ENCODE results near the gene GIGYF2. TPM values are rescaled to one million over a fixed set of nuclear protein-coding genes. Genes with fewer than 3 reads are reported as not detected.

Gene GIGYF2
- total RNA-seq, 6 donors from 2014 or later: 54.7 to 127 (median 70.8) TPM

DNA sequence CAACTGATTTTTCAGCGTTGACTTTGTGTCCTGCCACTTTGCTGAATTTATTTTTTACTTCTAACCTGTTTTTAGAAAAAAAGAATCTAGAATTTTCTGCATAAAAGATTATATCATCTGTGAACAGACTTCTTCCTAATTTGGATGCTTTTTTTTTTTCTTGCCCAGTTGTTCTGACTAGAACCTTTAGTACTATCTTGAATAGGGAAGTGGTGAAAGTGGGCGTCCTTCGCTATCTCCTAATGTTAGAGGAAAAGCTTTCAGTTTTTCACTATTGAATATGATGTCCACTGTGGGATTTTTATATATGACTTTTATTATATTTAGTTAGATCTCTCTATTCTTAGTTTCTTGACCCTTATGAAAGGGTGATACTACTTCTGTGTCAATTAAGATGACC is 105.0 kb downstream of the GIGYF2 start:
- H3K27ac ChIP-seq: no peak overlapping the region
- WGBS, 2 donors: 86 to 94% methylated on average over 3 of the region's 3 CpGs
- TF ChIP-seq, protein P1, sequence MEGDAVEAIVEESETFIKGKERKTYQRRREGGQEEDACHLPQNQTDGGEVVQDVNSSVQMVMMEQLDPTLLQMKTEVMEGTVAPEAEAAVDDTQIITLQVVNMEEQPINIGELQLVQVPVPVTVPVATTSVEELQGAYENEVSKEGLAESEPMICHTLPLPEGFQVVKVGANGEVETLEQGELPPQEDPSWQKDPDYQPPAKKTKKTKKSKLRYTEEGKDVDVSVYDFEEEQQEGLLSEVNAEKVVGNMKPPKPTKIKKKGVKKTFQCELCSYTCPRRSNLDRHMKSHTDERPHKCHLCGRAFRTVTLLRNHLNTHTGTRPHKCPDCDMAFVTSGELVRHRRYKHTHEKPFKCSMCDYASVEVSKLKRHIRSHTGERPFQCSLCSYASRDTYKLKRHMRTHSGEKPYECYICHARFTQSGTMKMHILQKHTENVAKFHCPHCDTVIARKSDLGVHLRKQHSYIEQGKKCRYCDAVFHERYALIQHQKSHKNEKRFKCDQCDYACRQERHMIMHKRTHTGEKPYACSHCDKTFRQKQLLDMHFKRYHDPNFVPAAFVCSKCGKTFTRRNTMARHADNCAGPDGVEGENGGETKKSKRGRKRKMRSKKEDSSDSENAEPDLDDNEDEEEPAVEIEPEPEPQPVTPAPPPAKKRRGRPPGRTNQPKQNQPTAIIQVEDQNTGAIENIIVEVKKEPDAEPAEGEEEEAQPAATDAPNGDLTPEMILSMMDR (IDR thresholded peaks at IDR 0.05): no peak
- no peak for TF ChIP-seq POLR2A (IDR thresholded peaks at IDR 0.05)
- TF ChIP-seq EP300 (IDR thresholded peaks at IDR 0.05): no peak
- TF ChIP-seq POLR2AphosphoS5 (IDR thresholded peaks at IDR 0.05): no peak
- ATAC-seq (ENCODE audit: low FRiP score in 2 of 2): no peak
- no peaks in the 10 kb centered on the region for H3K27me3 ChIP-seq
- H3K9me3 ChIP-seq: peaks cover 0 to 5% (median 0%) of the 10 kb centered on the region in 4 donors
- peaks cover 5 to 43% (median 11%) of the 10 kb centered on the region in 4 donors for H3K36me3 ChIP-seq
- H3K4me3 ChIP-seq: no peak overlapping the region
- H3K4me1 ChIP-seq: no peaks in the 10 kb centered on the region
- DNase-seq: no peak

DNA sequence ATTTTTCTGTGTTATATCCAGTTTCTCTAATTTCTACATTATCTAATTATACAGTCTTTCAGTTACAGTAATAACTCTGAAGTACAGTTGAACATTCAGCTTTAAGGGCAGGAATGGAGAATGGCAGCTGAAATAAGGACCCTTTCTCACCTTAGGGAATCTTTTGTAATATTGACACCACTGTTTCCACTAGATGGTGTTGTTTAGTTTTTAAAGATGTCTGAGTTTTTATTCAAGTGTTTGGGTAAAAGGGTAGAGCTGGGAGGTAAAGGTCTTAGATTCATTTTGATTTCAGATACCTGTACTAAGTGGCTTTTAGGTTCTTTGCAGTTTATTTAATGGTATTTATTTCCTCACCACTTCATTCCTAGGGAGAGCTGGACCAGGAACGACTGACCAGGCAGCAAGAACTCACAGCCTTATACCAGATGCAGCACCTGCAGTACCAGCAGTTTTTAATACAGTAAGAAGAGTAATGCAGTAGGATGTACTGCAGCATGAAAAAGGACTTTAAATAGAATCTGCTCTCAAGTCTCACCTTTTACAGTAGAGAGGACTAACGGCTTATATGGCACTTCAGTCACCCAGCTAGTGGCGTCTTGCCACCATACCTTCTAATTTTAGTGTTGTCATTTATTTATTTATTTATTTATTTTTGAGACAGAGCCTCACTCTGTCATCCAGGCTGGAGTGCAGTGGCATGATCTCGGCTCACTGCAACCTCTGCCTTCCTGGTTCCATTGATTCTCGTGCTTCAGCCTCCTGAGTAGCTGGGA is 112.4 kb downstream of the GIGYF2 start:
- H3K4me3 ChIP-seq: no peak overlapping the region
- TF ChIP-seq EP300 (IDR thresholded peaks at IDR 0.05) (no peak), POLR2AphosphoS5 (IDR thresholded peaks at IDR 0.05) (no peak), POLR2A (IDR thresholded peaks at IDR 0.05) (no peak)
- TF ChIP-seq, protein P1 (IDR thresholded peaks at IDR 0.05): no peak
- H3K36me3 ChIP-seq: peaks cover 27 to 88% (median 50%) of the 10 kb centered on the region in 4 donors

DNA sequence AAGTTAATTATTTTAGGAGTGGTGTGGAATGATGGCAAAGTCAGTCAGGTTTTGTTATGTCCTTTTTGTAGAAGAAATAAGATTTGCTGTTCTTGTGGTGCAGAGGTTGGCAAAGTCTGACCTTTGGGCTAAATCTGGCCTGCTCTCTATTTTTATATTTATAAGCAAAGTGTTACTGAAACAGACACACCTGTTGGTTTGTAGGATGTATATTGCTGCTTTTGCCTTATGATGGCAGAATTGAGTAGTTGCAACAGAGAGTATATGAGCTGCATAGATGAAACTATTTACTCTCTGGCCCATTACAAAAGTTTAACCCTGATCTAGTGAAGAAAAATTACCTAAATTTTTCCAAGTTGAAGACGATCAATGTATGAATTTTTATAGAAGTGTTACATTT is 113.3 kb downstream of the GIGYF2 start:
- no peak overlapping the region for H3K27ac ChIP-seq
- TF ChIP-seq EP300 (IDR thresholded peaks at IDR 0.05) (no peak), POLR2AphosphoS5 (IDR thresholded peaks at IDR 0.05) (no peak)
- WGBS, 2 donors: 92 to 96% methylated on average over 1 of the region's 1 CpG
- H3K4me1 ChIP-seq: peaks cover 0 to 6% (median 5%) of the 10 kb centered on the region in 4 donors
- no peak overlapping the region for H3K4me3 ChIP-seq
- H3K9me3 ChIP-seq: no peaks in the 10 kb centered on the region
- DNase-seq: no peak
- no peaks in the 10 kb centered on the region for H3K27me3 ChIP-seq
- H3K36me3 ChIP-seq: peaks cover 27 to 87% (median 54%) of the 10 kb centered on the region in 4 donors
- ATAC-seq (ENCODE audit: low FRiP score in 2 of 2): no peak

More for the DNA sequence above, 112.4 kb downstream of the GIGYF2 start:
- Histone ChIP-seq H3K9me3 (no peaks in the 10 kb centered on the region), H3K4me1 (no peaks in the 10 kb centered on the region), H3K27ac (no peak overlapping the region), H3K27me3 (no peaks in the 10 kb centered on the region)
- DNase-seq (no peak), ATAC-seq (ENCODE audit: low FRiP score in 2 of 2) (no peak)
- WGBS, 2 donors: 91 to 95% methylated on average over 5 of the region's 5 CpGs

DNA sequence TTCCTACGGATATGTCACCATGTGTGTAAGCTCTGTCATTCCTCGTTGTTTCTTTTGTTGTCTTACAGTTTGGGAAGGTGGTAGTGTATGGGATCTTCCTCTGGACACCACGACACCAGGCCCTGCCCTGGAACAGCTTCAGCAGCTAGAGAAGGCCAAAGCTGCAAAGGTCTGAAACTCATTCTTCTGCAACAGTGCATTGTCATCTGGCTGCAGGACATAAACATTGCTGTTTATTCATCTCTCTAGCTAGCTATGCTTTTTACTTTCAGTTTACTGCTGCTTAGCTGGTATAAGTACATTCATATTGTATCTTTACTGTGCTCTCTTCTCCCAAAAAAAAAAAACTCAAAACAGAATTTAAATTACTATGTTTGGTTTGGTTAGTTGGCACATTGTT is 118.4 kb downstream of the GIGYF2 start:
- TF ChIP-seq POLR2AphosphoS5 (IDR thresholded peaks at IDR 0.05) (no peak), EP300 (IDR thresholded peaks at IDR 0.05) (no peak), POLR2A (IDR thresholded peaks at IDR 0.05) (no peak)
- TF ChIP-seq, protein P1 (IDR thresholded peaks at IDR 0.05): no peak
- Histone ChIP-seq H3K9me3 (no peaks in the 10 kb centered on the region), H3K27ac (peak overlapping the region in 1 of 4 donors; percentile 56), H3K4me1 (peaks cover 8 to 17% (median 16%) of the 10 kb centered on the region in 4 donors), H3K36me3 (peaks cover 3 to 91% (median 40%) of the 10 kb centered on the region in 4 donors), H3K4me3 (no peak overlapping the region), H3K27me3 (no peaks in the 10 kb centered on the region)
- DNase-seq: no peak
- WGBS, 2 donors: 71 to 73% methylated on average over 3 of the region's 3 CpGs
- no peak for ATAC-seq (ENCODE audit: low FRiP score in 2 of 2)

DNA sequence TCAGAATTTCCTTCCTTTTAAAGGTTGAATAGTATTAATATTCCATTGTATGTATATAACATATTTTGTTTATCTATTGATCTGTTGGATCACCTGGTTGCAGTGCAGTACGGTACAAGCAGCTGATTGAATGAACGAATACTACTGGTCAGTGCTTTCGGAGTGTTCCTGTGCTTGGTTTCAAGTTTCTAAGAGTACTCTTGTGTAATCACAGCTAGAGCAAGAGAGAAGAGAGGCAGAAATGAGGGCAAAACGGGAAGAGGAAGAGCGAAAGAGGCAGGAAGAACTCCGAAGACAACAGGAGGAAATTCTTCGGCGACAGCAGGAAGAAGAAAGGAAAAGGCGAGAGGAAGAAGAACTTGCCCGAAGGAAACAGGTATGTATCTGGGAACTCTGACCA is 119.5 kb downstream of the GIGYF2 start:
- 33 to 45% methylated on average over 10 of the region's 10 CpGs for WGBS, 2 donors
- TF ChIP-seq POLR2A (IDR thresholded peaks at IDR 0.05) (no peak), EP300 (IDR thresholded peaks at IDR 0.05) (no peak), POLR2AphosphoS5 (IDR thresholded peaks at IDR 0.05) (no peak)
- TF ChIP-seq, protein P1 (IDR thresholded peaks at IDR 0.05): no peak
- Histone ChIP-seq H3K27me3 (no peaks in the 10 kb centered on the region), H3K36me3 (peaks cover under 1 to 90% (median 38%) of the 10 kb centered on the region in 4 donors), H3K9me3 (no peaks in the 10 kb centered on the region), H3K4me1 (peaks cover 8 to 17% (median 16%) of the 10 kb centered on the region in 4 donors), H3K4me3 (no peak overlapping the region), H3K27ac (peak overlapping the region in 2 of 4 donors; percentile 37 to 56)
- no peak for ATAC-seq (ENCODE audit: low FRiP score in 2 of 2)
- DNase-seq: peak in 1 of 2 donors; percentile 26
